Panc1 (cell line): ENCODE results near the gene PAFAH1B1. TPM values are rescaled to one million over a fixed set of nuclear protein-coding genes. Genes with fewer than 3 reads are reported as not detected.

Source experiments
- ATAC-seq: fragments of 200-7000 bp; cut with Tn5 transposase; 2 replicates; pipeline ENCODE4 v1.9.1; 2020; ENCODE audit warnings: mild to moderate bottlenecking, moderate library complexity
- BruUV-seq: library from RNA; stranded (reverse); fragments of 400-500 nt; replicated peaks from 2 replicates; lab custom pipeline; 2021; lab: Mats Ljungman, UMichigan
- CTCF ChIA-PET: fragments of 300-600 bp; sonication (Branson Sonifier 250); formaldehyde crosslinking; loops from one replicate; lab custom pipeline; 2022; ENCODE audit warnings: antibody characterized with exemption; lab: Charles Lee
- POLR2A ChIA-PET: fragments of 300-600 bp; sonication (Branson Sonifier 250); formaldehyde crosslinking; loops from one replicate; lab custom pipeline; 2022; ENCODE audit warnings: antibody characterized with exemption; lab: Charles Lee
- DNase-seq: peaks from one replicate; pipeline ENCODE4 v3.0.0-alpha.2; 2010; ENCODE audit warnings: low read depth, low spot score
- H3K27ac ChIP-seq: 2 replicates; pipeline ENCODE4 v1.5.1; 2011; ENCODE audit warnings: mild to moderate bottlenecking, low read length, inconsistent platforms
- H3K27me3 ChIP-seq: fragments of 200-500 bp; sonication (Bioruptor generic); 2 replicates; pipeline ENCODE4 v1.6.0; 2014; ENCODE audit warnings: low read length, inconsistent platforms; ENCODE audit not compliant: control insufficient read depth, insufficient read depth
- H3K36me3 ChIP-seq: fragments of 200-500 bp; sonication (Bioruptor generic); 2 replicates; pipeline ENCODE4 v1.5.1; 2014; ENCODE audit warnings: inconsistent platforms, mild to moderate bottlenecking, low read length, moderate library complexity; ENCODE audit not compliant: control insufficient read depth, insufficient read depth
- H3K4me1 ChIP-seq: 2 replicates; pipeline ENCODE4 v1.5.1; 2011; ENCODE audit warnings: inconsistent platforms, mild to moderate bottlenecking, low read length, moderate library complexity; ENCODE audit not compliant: control insufficient read depth, insufficient read depth
- H3K4me3 ChIP-seq, 2 experiments: 2 replicates each; pipeline ENCODE4 v1.5.1; 2011 to 2012; ENCODE audit warnings: low read depth in 2 of 2, low read length in 2 of 2, mild to moderate bottlenecking in 2 of 2, inconsistent platforms in 1 of 2, moderate library complexity in 1 of 2
- H3K9me3 ChIP-seq: fragments of 200-500 bp; sonication (Bioruptor generic); 2 replicates; pipeline ENCODE4 v1.5.1; 2014; ENCODE audit warnings: low read depth, mild to moderate bottlenecking, inconsistent platforms, low read length, moderate library complexity; ENCODE audit not compliant: control insufficient read depth, insufficient read depth
- CTCF ChIP-seq: fragments of 450-650 bp; IDR thresholded peaks from 2 replicates; pipeline ENCODE4 v1.5.1; 2017; ENCODE audit warnings: mild to moderate bottlenecking
- POLR2AphosphoS5 ChIP-seq: IDR thresholded peaks from 2 replicates; pipeline ENCODE4 v1.6.1; 2012; ENCODE audit warnings: mild to moderate bottlenecking, low read depth, low read length, moderate library complexity
- REST ChIP-seq, 2 experiments: IDR thresholded peaks; 2 replicates each; pipeline ENCODE4 v1.6.1; 2011 to 2012; ENCODE audit warnings: low read depth in 2 of 2, control low read depth in 1 of 2, low read length in 1 of 2, mild to moderate bottlenecking in 1 of 2, moderate library complexity in 1 of 2; ENCODE audit not compliant: insufficient read depth in 1 of 2
- SIN3A ChIP-seq: IDR thresholded peaks from 2 replicates; pipeline ENCODE4 v1.6.1; 2012; ENCODE audit warnings: low read depth, mild to moderate bottlenecking, low read length, moderate library complexity, borderline replicate concordance; ENCODE audit not compliant: insufficient read depth
- TCF7L2 ChIP-seq: IDR thresholded peaks from 2 replicates; pipeline ENCODE4 v1.6.1; 2011; ENCODE audit warnings: mild to moderate bottlenecking, low read depth, low read length, inconsistent platforms
- in situ Hi-C: cut with HindIII; loops from 2 replicates; pipeline ENCODE4 v1.10.0; 2016; ENCODE audit warnings: low sequenced_read_pairs, low pct_unique_long_range_greater_than_20kb
- intact Hi-C: fragments of 100-400 bp; cut with micrococcal nuclease; formaldehyde crosslinking; loops from one replicate; pipeline ENCODE4 v1.10.0; 2022; ENCODE audit not compliant: unreplicated experiment
- total RNA-seq: library from RNA; stranded (reverse); gene quantifications from one replicate; pipeline ENCODE4 v1.2.1, GENCODE V29; 2021; ENCODE audit not compliant: unreplicated experiment

PAFAH1B1 gene
- total RNA-seq, 1 experiment from 2014 or later: 120 TPM

- Histone ChIP-seq H3K27me3 (no peaks in the 10 kb centered on the region), H3K36me3 (no peaks in the 10 kb centered on the region), H3K27ac (no peak overlapping the region), H3K4me3 (no peak overlapping the region), H3K9me3 (no peaks in the 10 kb centered on the region), H3K4me1 (peaks cover 14% of the 10 kb centered on the region)
- BruUV-seq: no TSS peak
- ATAC-seq (no peak), DNase-seq (no peak)
- TF ChIP-seq CTCF (no peak), SIN3A (no peak), POLR2AphosphoS5 (no peak), TCF7L2 (no peak), REST (IDR thresholded peaks at IDR 0.05; ENCODE audit: insufficient read depth in 1 of 2, low read depth in 2 of 2, low read length in 1 of 2) (no peak)
- in situ Hi-C loops (no loop called here), intact Hi-C loops (no loop called here)
- POLR2A ChIA-PET: no interaction called here
- CTCF ChIA-PET: no interaction called here
These were observed 97.0 kb downstream of the PAFAH1B1 start for GRCh38 chr17:2690165-2691068.

GRCh38 chr17:2691069-2691871, 97.8 kb downstream of the PAFAH1B1 start:
- no TSS peak for BruUV-seq
- intact Hi-C loops: no loop called here
- Histone ChIP-seq H3K4me1 (peaks cover 7% of the 10 kb centered on the region), H3K9me3 (no peaks in the 10 kb centered on the region), H3K36me3 (no peaks in the 10 kb centered on the region), H3K27ac (no peak overlapping the region), H3K4me3 (no peak overlapping the region), H3K27me3 (no peaks in the 10 kb centered on the region)
- ChIA-PET CTCF (no interaction called here), POLR2A (no interaction called here)
- TF ChIP-seq SIN3A: no peak
- no peak for TF ChIP-seq REST (IDR thresholded peaks at IDR 0.05; ENCODE audit: insufficient read depth in 1 of 2, low read depth in 2 of 2, low read length in 1 of 2)
- TF ChIP-seq TCF7L2: no peak
- TF ChIP-seq POLR2AphosphoS5: no peak
- no peak for TF ChIP-seq CTCF
- in situ Hi-C loops: no loop called here
- ATAC-seq (no peak), DNase-seq (no peak)
